ENCODE results near the gene FAM50B. TPM values are rescaled to one million over a fixed set of nuclear protein-coding genes. Genes with fewer than 3 reads are reported as not detected.

Gene FAM50B
- total and polyA plus RNA-seq, 2 of the 13 experiments (the other 11 are each of a cell fraction or from before 2014, with no cell fraction given): 0.05 TPM; not detected in 1

DNA sequence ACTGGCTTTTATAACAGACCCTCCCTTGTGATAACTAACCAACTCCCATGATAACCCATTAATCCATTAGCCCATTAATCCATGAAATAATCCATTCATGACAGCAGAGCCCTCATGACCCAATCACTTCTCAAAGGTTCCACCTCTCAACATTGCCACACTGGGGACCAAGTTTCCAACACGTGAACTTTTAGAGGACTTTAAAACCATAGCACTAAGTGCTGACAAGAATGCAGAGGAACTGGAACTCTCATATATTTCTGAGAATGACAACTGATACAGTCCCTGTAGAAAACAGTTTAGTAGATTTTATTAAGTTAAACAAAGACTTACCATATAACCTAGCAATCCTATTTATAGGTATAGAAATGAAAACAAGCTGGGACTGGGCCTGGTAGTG, 11.4 kb upstream of the FAM50B start (continued):
- no peak for TF ChIP-seq E2F2 (CRISPR knock-in tag; IDR thresholded peaks at IDR 0.05; ENCODE audit: borderline replicate concordance)
- no peak for TF ChIP-seq ZNF292 (CRISPR knock-in tag; IDR thresholded peaks at IDR 0.05; ENCODE audit: borderline replicate concordance, low read depth)
- no peak for TF ChIP-seq SP2 (CRISPR knock-in tag; IDR thresholded peaks at IDR 0.05)
- no peak for TF ChIP-seq ZNF616 (CRISPR knock-in tag; IDR thresholded peaks at IDR 0.05; ENCODE audit: low read depth)
- TF ChIP-seq ZNF484 (CRISPR knock-in tag; IDR thresholded peaks at IDR 0.05; ENCODE audit: borderline replicate concordance, low read depth): no peak
- TF ChIP-seq ZNF557 (CRISPR knock-in tag; IDR thresholded peaks at IDR 0.05): no peak
- no peak for TF ChIP-seq ZMYM2 (CRISPR knock-in tag; IDR thresholded peaks at IDR 0.05)
- no peak for TF ChIP-seq RFXAP (CRISPR knock-in tag; IDR thresholded peaks at IDR 0.05; ENCODE audit: borderline replicate concordance)
- TF ChIP-seq FOXP1 (IDR thresholded peaks at IDR 0.05): no peak
- TF ChIP-seq FOXP1 (CRISPR knock-in tag; IDR thresholded peaks at IDR 0.05): no peak
- no peak for TF ChIP-seq HOXA7 (CRISPR knock-in tag; IDR thresholded peaks at IDR 0.05)
- no peak for TF ChIP-seq ZFP1 (CRISPR knock-in tag; IDR thresholded peaks at IDR 0.05)
- no peak for TF ChIP-seq CCDC6 (CRISPR knock-in tag; IDR thresholded peaks at IDR 0.05)

Data from HepG2 (cell line).